Measurements from ENCODE around the gene NFASC.

Gene NFASC

DNA sequence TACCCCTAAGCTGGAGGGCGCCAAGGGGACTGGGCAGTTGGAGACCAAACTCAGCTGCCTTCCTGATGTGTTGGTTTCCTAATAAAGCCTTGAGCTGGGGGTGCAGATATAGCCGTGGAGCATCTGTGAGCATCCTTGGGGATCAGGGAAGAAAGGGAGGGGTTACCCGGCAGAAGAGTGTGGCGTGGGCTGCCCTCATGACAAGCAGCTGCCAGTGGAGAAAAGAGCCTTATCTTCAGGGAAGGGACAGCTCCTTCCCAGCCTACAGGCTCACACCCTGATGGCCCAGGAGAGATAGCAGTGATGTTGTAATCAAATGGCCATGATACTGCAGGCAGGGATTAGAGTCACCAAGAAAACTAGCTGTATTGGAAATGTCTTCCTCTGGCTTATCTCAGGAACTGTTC lies 10.8 kb upstream of the NFASC start:
- H3K4me3 ChIP-seq (ENCODE audit: low read depth in 1 of 2, low read length in 2 of 2): no peak overlapping the region
- H3K27ac ChIP-seq (ENCODE audit: low read length): no peak overlapping the region
- H3K27me3 ChIP-seq (ENCODE audit: low read depth, low read length): no peaks in the 10 kb centered on the region
- H3K9me3 ChIP-seq (ENCODE audit: control insufficient read depth in 1 of 2, low read length in 2 of 2): no peaks in the 10 kb centered on the region
- peaks cover 0 to 2% of the 10 kb centered on the region in 2 donors for H3K4me1 ChIP-seq (ENCODE audit: control insufficient read depth in 1 of 2, insufficient read depth in 2 of 2, low read length in 2 of 2)
- H3K36me3 ChIP-seq (ENCODE audit: control insufficient read depth in 1 of 2, insufficient read depth in 2 of 2, low read length in 2 of 2): peaks cover 0 to 3% of the 10 kb centered on the region in 2 donors

DNA sequence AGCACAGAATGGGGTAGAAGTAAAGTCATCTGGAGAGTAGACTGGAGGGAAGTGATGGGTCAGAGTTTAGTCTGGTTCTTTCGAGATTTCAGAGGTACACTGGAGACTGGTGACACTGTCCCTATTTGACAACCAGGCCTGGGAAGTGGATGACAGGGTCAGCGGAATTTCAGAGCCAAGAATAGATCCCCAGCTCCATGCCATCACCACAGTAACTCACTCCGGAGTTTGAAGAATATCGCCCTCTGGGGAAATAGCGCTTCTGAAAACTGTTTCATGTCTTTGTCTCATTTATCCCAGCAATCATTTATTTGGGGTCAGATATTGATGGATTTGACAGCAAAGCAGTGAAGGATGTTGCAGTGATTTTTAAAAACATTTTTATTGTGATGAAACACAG lies 7.6 kb upstream of the NFASC start:
- H3K27me3 ChIP-seq (ENCODE audit: low read depth, low read length): no peaks in the 10 kb centered on the region
- H3K9me3 ChIP-seq (ENCODE audit: control insufficient read depth in 1 of 2, low read length in 2 of 2): no peaks in the 10 kb centered on the region
- H3K4me1 ChIP-seq (ENCODE audit: control insufficient read depth in 1 of 2, insufficient read depth in 2 of 2, low read length in 2 of 2): peaks cover 0 to 23% of the 10 kb centered on the region in 2 donors
- no peak overlapping the region for H3K27ac ChIP-seq (ENCODE audit: low read length)
- no peaks in the 10 kb centered on the region for H3K36me3 ChIP-seq (ENCODE audit: control insufficient read depth in 1 of 2, insufficient read depth in 2 of 2, low read length in 2 of 2)
- no peak overlapping the region for H3K4me3 ChIP-seq (ENCODE audit: low read depth in 1 of 2, low read length in 2 of 2)

DNA sequence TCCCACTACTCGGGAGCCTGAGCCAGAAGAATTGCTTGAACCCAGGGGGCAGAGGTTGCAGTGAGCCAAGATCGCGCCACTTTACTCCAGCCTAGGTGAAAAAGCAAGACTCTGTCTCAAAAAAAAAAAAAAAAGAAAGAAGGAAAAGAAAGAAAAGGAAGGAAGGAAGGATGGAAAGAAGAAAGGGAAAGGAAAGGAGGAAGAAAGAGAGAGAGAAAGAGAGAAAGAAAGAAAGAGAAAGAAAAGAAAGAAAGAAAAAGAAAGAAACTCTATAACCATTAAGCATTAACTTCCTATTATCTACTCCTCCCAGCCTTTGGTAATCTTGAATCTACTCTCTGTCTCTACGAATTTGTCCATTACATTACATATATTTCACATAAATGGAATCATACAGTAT lies 6.9 kb upstream of the NFASC start:
- H3K4me1 ChIP-seq (ENCODE audit: control insufficient read depth in 1 of 2, insufficient read depth in 2 of 2, low read length in 2 of 2): peaks cover 0 to 21% of the 10 kb centered on the region in 2 donors
- H3K9me3 ChIP-seq (ENCODE audit: control insufficient read depth in 1 of 2, low read length in 2 of 2): no peaks in the 10 kb centered on the region
- no peaks in the 10 kb centered on the region for H3K36me3 ChIP-seq (ENCODE audit: control insufficient read depth in 1 of 2, insufficient read depth in 2 of 2, low read length in 2 of 2)
- no peak overlapping the region for H3K4me3 ChIP-seq (ENCODE audit: low read depth in 1 of 2, low read length in 2 of 2)
- H3K27me3 ChIP-seq (ENCODE audit: low read depth, low read length): no peaks in the 10 kb centered on the region
- H3K27ac ChIP-seq (ENCODE audit: low read length): no peak overlapping the region

DNA sequence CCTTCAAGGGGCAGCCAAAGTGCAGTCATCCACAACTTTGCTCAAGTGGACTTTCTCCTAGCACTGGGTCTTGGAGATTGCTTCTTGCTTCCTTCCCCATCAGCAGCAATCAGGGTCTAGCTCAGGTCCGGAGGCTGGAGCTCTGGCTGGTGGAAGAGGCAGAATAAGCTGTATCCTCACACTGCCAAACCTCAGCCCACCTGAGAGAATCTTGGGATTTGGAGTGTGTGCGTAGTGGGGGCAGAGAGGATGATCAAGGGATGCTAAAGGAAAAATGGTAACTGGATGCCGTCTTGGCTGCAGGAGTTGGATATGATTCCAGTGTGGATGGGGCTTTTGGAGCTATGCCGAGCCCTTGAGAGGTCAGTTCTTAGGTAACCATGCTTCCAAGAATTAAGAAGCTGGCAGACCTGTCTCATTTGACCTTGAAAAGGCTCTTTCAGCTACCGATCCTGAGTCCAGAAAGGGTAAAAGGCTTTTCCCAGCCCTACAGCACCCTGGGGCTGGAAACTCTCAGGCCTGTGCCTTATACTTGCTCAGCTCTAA lies 4.5 kb upstream of the NFASC start:
- Histone ChIP-seq H3K36me3 (ENCODE audit: control insufficient read depth in 1 of 2, insufficient read depth in 2 of 2, low read length in 2 of 2) (no peaks in the 10 kb centered on the region), H3K27me3 (ENCODE audit: low read depth, low read length) (no peaks in the 10 kb centered on the region)

DNA sequence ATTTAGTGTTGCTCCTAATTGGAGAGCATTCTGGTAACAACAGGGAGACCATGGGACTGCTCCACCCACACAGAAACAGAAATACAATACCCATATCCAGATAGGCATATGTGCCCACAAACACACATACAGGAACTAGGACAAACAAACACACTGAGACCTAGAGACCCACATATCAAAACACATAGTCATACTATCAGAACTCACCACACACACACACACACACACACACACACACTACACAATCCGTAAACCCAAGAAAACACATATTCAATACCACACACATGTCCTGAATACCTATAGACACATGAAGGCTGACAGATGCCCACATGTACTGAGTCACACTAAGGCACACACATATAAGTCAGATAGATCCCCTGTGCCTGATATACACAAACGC lies 3.5 kb upstream of the NFASC start:
- Histone ChIP-seq H3K4me3 (ENCODE audit: low read depth in 1 of 2, low read length in 2 of 2) (no peak overlapping the region), H3K36me3 (ENCODE audit: control insufficient read depth in 1 of 2, insufficient read depth in 2 of 2, low read length in 2 of 2) (no peaks in the 10 kb centered on the region), H3K9me3 (ENCODE audit: control insufficient read depth in 1 of 2, low read length in 2 of 2) (no peaks in the 10 kb centered on the region), H3K27me3 (ENCODE audit: low read depth, low read length) (no peaks in the 10 kb centered on the region), H3K4me1 (ENCODE audit: control insufficient read depth in 1 of 2, insufficient read depth in 2 of 2, low read length in 2 of 2) (peaks cover 0 to 36% of the 10 kb centered on the region in 2 donors), H3K27ac (ENCODE audit: low read length) (no peak overlapping the region)

More for the DNA sequence above, 4.5 kb upstream of the NFASC start:
- Histone ChIP-seq H3K4me1 (ENCODE audit: control insufficient read depth in 1 of 2, insufficient read depth in 2 of 2, low read length in 2 of 2) (peaks cover 0 to 25% of the 10 kb centered on the region in 2 donors), H3K9me3 (ENCODE audit: control insufficient read depth in 1 of 2, low read length in 2 of 2) (no peaks in the 10 kb centered on the region), H3K27ac (ENCODE audit: low read length) (no peak overlapping the region), H3K4me3 (ENCODE audit: low read depth in 1 of 2, low read length in 2 of 2) (no peak overlapping the region)

DNA sequence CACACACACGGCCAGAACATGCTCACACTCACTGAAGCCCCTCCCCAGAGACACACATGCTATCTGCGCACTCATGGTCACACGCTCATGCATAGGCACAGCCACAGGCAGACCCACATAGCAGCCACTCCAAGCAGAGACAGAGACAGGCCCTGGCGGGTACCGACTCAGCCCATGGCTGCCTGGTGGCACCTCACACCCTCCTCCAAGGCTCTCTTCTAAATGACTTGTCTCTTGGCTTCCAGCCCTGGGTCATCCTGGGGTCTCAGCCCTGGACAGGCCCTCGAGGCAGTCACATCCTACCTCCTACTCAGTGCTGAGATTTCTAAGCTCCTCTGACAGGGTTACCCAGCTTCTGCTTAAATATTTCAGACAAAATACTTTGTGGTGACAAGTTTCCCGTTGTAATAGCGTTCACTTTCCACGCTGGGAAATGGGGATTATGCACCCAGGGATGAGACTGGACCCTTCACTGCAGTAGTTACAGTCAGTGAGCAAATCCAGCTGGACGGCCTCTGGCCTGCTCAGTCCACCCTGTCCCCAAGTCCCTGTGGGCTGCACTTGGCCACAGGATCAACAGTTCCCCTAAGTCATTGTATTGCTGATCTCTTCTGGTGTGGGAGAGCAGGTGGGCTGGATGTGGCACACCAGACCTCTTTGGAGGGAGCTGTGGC lies 2.9 kb upstream of the NFASC start:
- Histone ChIP-seq H3K9me3 (ENCODE audit: control insufficient read depth in 1 of 2, low read length in 2 of 2) (no peaks in the 10 kb centered on the region), H3K36me3 (ENCODE audit: control insufficient read depth in 1 of 2, insufficient read depth in 2 of 2, low read length in 2 of 2) (no peaks in the 10 kb centered on the region), H3K27me3 (ENCODE audit: low read depth, low read length) (no peaks in the 10 kb centered on the region), H3K27ac (ENCODE audit: low read length) (no peak overlapping the region), H3K4me1 (ENCODE audit: control insufficient read depth in 1 of 2, insufficient read depth in 2 of 2, low read length in 2 of 2) (peaks cover under 1 to 41% of the 10 kb centered on the region in 2 donors), H3K4me3 (ENCODE audit: low read depth in 1 of 2, low read length in 2 of 2) (no peak overlapping the region)

DNA sequence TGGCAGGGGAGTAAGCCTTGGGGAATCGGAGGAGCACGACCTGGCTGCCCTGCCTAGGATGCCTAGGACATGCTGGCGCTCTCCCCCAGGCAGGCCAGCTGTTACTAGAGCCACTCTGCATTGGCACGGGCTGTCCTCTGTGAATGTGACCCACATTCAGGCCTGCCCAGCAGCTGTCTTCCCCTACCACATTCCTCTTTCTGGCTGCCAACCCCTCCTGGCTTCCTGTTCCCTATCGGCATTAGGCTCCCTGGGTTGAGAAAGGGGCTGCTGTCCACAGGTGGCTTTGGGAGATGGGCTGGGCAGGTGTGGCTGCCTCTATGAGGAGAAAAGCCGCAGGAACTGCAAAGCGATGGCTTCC lies 2.3 kb upstream of the NFASC start:
- H3K36me3 ChIP-seq (ENCODE audit: control insufficient read depth in 1 of 2, insufficient read depth in 2 of 2, low read length in 2 of 2): no peaks in the 10 kb centered on the region
- no peaks in the 10 kb centered on the region for H3K9me3 ChIP-seq (ENCODE audit: control insufficient read depth in 1 of 2, low read length in 2 of 2)
- H3K27ac ChIP-seq (ENCODE audit: low read length): no peak overlapping the region
- H3K4me1 ChIP-seq (ENCODE audit: control insufficient read depth in 1 of 2, insufficient read depth in 2 of 2, low read length in 2 of 2): peaks cover 5 to 46% of the 10 kb centered on the region in 2 donors
- no peak overlapping the region for H3K4me3 ChIP-seq (ENCODE audit: low read depth in 1 of 2, low read length in 2 of 2)
- H3K27me3 ChIP-seq (ENCODE audit: low read depth, low read length): no peaks in the 10 kb centered on the region

DNA sequence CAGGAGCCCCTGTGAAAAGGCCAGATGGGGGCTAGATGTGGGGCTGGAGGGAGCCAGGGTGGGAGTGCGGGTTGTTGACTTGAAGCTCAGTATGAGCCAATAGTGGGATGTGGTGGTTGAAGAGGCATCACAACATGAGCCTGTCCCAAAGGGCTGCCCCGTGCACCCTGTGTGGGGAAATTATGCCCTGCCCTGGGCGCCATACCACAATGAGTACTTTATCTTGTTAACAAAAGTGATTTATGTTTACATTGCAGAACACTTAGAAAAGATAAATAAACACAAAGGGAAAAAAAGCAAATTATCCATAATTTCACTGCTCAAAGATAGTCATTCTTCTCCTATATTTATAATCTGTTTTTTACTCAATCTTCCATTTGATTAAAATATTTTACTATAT lies 1.6 kb upstream of the NFASC start:
- no peaks in the 10 kb centered on the region for H3K36me3 ChIP-seq (ENCODE audit: control insufficient read depth in 1 of 2, insufficient read depth in 2 of 2, low read length in 2 of 2)

DNA sequence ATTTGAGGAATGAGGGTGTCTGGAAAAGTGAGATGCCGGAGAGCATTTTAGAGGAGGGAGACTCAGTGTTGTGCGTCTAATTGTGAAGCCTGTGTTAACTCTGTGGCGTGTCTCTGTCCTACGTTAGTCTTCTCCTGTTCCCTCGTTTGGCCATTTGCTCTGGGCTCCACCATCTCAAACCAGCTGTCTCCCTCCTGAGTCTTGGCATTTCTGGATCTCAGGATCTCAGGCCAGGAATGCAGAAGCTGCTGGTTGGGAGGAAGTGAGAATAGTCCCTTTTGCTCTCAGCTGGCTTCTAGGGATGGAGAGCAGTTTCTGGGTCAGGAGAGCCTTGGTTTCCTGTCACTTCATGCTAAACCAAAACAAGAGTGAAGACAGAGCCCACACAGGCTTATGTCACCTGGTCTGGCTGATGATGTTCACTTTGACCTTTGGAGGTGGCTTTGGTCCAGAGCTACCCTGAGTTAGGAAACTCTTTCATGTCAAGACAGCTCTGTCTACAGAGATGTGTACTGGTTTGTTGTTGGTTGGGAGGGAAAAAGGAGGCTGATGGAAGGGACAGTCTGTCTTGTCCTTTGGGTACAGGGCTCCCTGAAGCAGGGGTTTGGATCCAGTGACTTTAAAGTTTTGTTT lies 859 bp downstream of the NFASC start:
- no peak overlapping the region for H3K27ac ChIP-seq (ENCODE audit: low read length)

More for the DNA sequence above, 1.6 kb upstream of the NFASC start:
- no peak overlapping the region for H3K27ac ChIP-seq (ENCODE audit: low read length)
- H3K4me1 ChIP-seq (ENCODE audit: control insufficient read depth in 1 of 2, insufficient read depth in 2 of 2, low read length in 2 of 2): peaks cover 5 to 53% of the 10 kb centered on the region in 2 donors
- H3K4me3 ChIP-seq (ENCODE audit: low read depth in 1 of 2, low read length in 2 of 2): no peak overlapping the region
- H3K9me3 ChIP-seq (ENCODE audit: control insufficient read depth in 1 of 2, low read length in 2 of 2): no peaks in the 10 kb centered on the region
- H3K27me3 ChIP-seq (ENCODE audit: low read depth, low read length): no peaks in the 10 kb centered on the region

DNA sequence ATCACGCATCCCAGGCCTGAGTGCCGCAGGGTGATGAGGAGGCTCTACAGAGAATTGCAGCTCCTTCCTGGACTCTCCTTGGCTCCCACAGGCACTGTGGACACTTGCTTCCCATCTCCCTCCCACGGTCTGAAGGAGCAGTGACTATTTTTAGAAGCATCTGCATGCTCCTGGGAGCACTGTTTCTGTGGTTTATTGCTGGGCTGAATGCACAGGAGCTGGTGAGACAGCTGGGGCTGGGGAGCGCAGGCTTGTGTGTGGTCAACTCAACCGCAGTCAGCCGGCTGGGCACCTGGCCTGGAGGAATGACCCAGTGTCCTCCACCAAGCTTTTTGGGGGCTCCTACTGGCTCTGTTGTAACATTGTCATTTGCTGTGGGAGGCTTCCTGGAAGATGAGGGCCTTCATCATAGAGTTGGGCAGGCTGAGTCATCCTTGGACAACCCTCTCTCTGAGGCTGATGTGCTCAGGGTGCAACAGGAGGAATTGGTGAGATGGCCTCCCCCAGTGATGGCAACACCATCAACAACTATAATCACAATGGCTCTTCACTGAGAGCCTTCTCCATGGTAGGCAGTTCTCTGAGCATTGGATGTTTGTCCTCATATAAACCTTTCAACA lies 1.7 kb downstream of the NFASC start:
- Histone ChIP-seq H3K36me3 (ENCODE audit: control insufficient read depth in 1 of 2, insufficient read depth in 2 of 2, low read length in 2 of 2) (no peaks in the 10 kb centered on the region), H3K4me3 (ENCODE audit: low read depth in 1 of 2, low read length in 2 of 2) (no peak overlapping the region), H3K27ac (ENCODE audit: low read length) (no peak overlapping the region), H3K4me1 (ENCODE audit: control insufficient read depth in 1 of 2, insufficient read depth in 2 of 2, low read length in 2 of 2) (peaks cover 5 to 41% of the 10 kb centered on the region in 2 donors), H3K9me3 (ENCODE audit: control insufficient read depth in 1 of 2, low read length in 2 of 2) (no peaks in the 10 kb centered on the region), H3K27me3 (ENCODE audit: low read depth, low read length) (no peaks in the 10 kb centered on the region)

More for the DNA sequence above, 859 bp downstream of the NFASC start:
- H3K4me3 ChIP-seq (ENCODE audit: low read depth in 1 of 2, low read length in 2 of 2): no peak overlapping the region
- no peaks in the 10 kb centered on the region for H3K36me3 ChIP-seq (ENCODE audit: control insufficient read depth in 1 of 2, insufficient read depth in 2 of 2, low read length in 2 of 2)
- peaks cover 5 to 49% of the 10 kb centered on the region in 2 donors for H3K4me1 ChIP-seq (ENCODE audit: control insufficient read depth in 1 of 2, insufficient read depth in 2 of 2, low read length in 2 of 2)
- H3K9me3 ChIP-seq (ENCODE audit: control insufficient read depth in 1 of 2, low read length in 2 of 2): no peaks in the 10 kb centered on the region
- no peaks in the 10 kb centered on the region for H3K27me3 ChIP-seq (ENCODE audit: low read depth, low read length)

DNA sequence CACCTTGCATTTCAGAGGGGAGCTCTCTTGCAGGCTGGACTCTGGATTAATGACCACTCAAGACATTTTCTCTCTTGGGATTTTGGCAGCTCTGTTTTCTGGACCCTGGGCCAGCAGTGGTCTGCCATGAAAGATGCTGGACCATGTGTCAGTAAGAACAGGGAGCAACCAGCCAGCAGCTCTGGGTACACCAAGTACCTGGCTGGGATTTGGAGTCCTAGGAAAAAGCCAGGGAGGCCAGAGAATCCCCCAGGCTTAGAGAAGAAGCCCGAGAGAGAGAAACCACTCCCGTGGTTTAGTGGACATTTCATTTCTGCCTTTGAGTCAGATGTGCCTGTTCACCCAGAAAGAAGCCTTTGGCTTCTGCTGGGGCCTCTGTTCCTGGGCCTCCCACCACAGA lies 2.5 kb downstream of the NFASC start:
- H3K36me3 ChIP-seq (ENCODE audit: control insufficient read depth in 1 of 2, insufficient read depth in 2 of 2, low read length in 2 of 2): no peaks in the 10 kb centered on the region
- H3K9me3 ChIP-seq (ENCODE audit: control insufficient read depth in 1 of 2, low read length in 2 of 2): no peaks in the 10 kb centered on the region
- no peak overlapping the region for H3K27ac ChIP-seq (ENCODE audit: low read length)
- H3K4me1 ChIP-seq (ENCODE audit: control insufficient read depth in 1 of 2, insufficient read depth in 2 of 2, low read length in 2 of 2): peaks cover 5 to 36% of the 10 kb centered on the region in 2 donors
- no peaks in the 10 kb centered on the region for H3K27me3 ChIP-seq (ENCODE audit: low read depth, low read length)
- no peak overlapping the region for H3K4me3 ChIP-seq (ENCODE audit: low read depth in 1 of 2, low read length in 2 of 2)
